ENCODE results near the gene RTKN.
"Not testable (repeated sequence)": the region's sequence is repeated elsewhere in the genome, so short reads cannot be mapped to it uniquely, and the experiment has no call there.

RTKN gene

GRCh38 chr2:74438248-74438647 is 3.5 kb downstream of the RTKN start:
- no peak for DNase-seq

GRCh38 chr2:74436848-74437695 is 4.7 kb downstream of the RTKN start:
- no peak for DNase-seq

GRCh38 chr2:74436111-74436805 is 5.5 kb downstream of the RTKN start:
- no peak for DNase-seq

GRCh38 chr2:74430502-74430901 is 11.2 kb downstream of the RTKN start:
- no peak for DNase-seq

- DNase-seq = no peak
These were observed 12.0 kb downstream of the RTKN start for GRCh38 chr2:74429487-74430451.

- DNase-seq = no peak
These were observed 13.1 kb downstream of the RTKN start for GRCh38 chr2:74428675-74429074.

- DNase-seq = no peak
These were observed 14.2 kb downstream of the RTKN start for GRCh38 chr2:74427551-74427950.

GRCh38 chr2:74426181-74426758 is 15.5 kb downstream of the RTKN start:
- no peak for DNase-seq

- DNase-seq = no peak
These were observed 16.2 kb downstream of the RTKN start for GRCh38 chr2:74425523-74425922.

GRCh38 chr2:74424995-74425406 is 16.7 kb downstream of the RTKN start:
- DNase-seq = no peak

GRCh38 chr2:74424139-74424992 is 17.4 kb downstream of the RTKN start:
- DNase-seq = no peak

GRCh38 chr2:74423231-74424095 is 18.3 kb downstream of the RTKN start:
- DNase-seq = no peak

GRCh38 chr2:74421221-74421870 is 20.4 kb downstream of the RTKN start, which contains the start of the genes C2orf81 and WDR54:
TSS of gene C2orf81 (minus strand) at chr2:74421619. CDS start at chr2:74421560, 59 bp downstream.
TSS of gene WDR54 (plus strand) at chr2:74421730. CDS start at chr2:74422154, 424 bp downstream.
- peak; percentile 96 for DNase-seq

- not testable (repeated sequence) for DNase-seq
These were observed 21.2 kb downstream of the RTKN start for GRCh38 chr2:74420443-74421103.

GRCh38 chr2:74420006-74420405 is 21.7 kb downstream of the RTKN start:
- no peak for DNase-seq

GRCh38 chr2:74419345-74419744 is 22.4 kb downstream of the RTKN start:
- no peak for DNase-seq

- no peak for DNase-seq
These were observed 23.4 kb downstream of the RTKN start for GRCh38 chr2:74418312-74418711.

GRCh38 chr2:74417763-74418162 is 24.0 kb downstream of the RTKN start:
- no peak for DNase-seq

GRCh38 chr2:74417197-74417596 is 24.5 kb downstream of the RTKN start:
- DNase-seq = no peak

All from activated CD8-positive, alpha-beta memory T cell treated with anti-CD3 and anti-CD28 coated beads, Interleukin-2, amount 50 U/mL, for 4 hours (primary cell).